HS-5 (cell line): ENCODE results near the gene SPRED1.

ENCODE experiments used
- DNase-seq: peaks from one replicate; pipeline ENCODE4 v3.0.0-alpha.2; 2012; ENCODE audit warnings: low read depth

Gene SPRED1

DNA sequence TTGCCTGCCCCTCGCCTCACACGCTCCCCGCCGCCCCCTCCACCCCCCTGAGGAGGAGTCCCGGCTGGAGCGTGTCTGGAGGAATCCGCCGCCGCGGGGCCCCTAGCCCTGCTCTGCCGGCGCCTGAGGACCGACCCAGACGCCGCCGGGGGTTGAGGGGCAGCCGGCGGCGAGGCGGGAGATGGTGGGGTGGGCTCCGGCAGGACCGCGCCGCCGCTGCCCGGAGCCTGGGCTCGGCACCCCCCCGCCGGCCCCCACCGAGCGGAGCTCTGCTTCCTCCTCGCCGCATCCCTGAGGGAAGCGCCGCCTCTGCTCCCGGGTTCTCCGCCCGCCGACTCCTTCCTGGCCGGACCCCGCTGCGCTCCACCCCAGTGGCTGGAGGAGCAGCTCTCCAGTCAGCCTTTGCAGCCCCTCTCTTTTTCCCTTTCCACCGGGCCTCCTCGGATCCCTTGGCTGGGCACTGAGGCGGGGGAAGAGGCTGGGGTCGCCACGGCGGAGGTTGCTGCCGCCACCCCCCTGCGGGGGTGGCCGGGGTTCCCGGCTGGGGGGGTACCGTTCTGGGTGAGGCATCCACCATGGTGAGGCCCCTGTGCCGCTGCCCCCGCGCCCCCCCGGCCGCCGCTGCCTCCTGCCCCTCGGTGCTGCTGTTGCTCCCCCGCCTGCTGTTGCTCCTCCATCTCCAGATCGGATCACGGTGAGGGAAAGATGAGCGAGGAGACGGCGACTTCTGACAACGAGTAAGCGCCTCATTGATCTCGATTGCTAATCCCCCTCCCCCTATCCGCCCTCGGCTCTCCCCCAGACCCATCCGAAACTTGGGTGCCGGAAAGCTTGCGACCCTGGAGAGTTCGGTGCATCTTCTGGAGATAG is at the start of gene SPRED1:
Gene SPRED1, plus strand, starts transcription at position 356 of the 870 bp plus-strand sequence. Its CDS starts 350 bp downstream, at position 706.
- no peak for DNase-seq

- no peak for DNase-seq
Observed at GRCh38 chr15:38205526-38206272, 46.9 kb upstream of the SPRED1 start.

GRCh38 chr15:38207621-38208020 is 45.0 kb upstream of the SPRED1 start:
- no peak for DNase-seq

- DNase-seq, result no peak
Observed at GRCh38 chr15:38208206-38208605, 44.4 kb upstream of the SPRED1 start.

DNA sequence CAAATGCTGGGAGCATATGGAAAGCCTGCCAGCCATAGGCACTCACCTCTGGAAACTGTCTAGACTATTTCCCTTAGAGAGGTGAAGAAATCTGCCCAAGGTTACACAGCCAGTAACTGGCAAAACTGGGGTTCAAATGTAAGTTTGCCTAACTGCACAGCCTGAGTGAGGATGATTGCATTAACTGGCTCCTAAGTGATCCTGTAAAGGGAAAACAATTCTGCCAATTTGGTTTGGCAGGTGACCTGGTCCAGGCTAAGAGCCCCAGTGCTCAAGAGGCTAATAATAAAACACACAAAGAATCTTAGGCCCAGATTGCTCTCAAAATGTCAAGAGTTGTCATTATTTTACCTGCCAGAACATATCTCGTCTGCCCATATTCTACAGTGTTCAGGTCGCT is 43.9 kb upstream of the SPRED1 start:
- DNase-seq, result no peak

DNA sequence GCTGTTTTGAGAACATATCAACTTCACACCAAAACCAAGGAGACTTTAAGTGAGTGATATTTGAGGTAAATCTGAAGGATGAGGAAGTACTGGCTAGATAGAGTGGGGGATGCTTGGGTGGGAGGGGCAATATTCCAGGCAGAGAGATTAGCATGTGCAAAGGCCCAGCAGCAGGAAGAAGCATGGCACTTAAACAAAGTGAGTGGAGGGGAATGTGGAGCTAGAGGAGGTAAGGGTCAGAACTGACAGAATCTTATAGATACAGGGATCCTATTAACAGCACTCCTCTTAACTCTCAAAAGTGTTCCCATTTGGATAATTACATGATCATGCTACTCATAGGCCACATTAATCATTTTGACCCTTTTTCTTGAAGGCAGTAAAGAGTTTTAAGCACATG is 41.4 kb upstream of the SPRED1 start:
- no peak for DNase-seq

DNA sequence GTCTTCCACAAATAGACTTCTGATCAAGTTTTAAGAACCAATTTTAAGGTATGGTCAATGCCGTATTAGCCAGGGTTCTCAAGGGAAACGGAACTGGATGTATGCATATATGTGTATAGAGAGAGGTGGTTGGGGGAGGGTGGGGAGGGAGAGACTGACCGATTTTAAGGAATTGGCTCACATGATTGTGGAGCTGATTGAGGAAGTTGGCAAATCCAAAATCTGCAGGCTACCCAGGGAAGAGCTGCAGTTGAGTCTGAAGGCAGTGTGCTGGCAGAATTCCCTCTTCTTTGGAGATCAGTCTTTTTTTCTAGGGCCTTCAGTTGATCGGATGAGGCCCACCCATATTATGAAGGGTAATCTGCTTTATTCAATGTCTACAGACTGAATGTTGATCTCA is 40.8 kb upstream of the SPRED1 start:
- no peak for DNase-seq

GRCh38 chr15:38212729-38213351 is 39.8 kb upstream of the SPRED1 start:
- no peak for DNase-seq

- no peak for DNase-seq
Observed at GRCh38 chr15:38213356-38213755, 39.3 kb upstream of the SPRED1 start.

DNA sequence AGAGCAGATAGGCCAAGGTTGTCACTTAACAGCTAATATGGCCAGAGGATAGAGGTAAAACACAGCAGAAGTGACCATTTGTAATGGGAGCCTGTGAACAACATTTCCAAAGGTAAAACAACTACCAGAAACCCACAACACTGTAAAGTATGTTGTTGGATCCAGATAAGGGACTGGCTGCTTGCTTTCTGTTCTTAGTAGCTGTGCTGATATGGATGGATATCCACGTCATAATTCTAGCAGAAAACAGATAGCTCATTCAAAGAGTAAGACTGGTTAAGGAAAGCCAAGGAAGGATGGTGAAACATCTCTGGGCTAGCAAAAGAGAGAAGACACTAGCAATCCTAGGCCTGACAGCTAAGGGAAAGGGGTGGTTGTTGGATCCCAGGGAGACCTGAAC is 36.9 kb upstream of the SPRED1 start:
- no peak for DNase-seq

DNA sequence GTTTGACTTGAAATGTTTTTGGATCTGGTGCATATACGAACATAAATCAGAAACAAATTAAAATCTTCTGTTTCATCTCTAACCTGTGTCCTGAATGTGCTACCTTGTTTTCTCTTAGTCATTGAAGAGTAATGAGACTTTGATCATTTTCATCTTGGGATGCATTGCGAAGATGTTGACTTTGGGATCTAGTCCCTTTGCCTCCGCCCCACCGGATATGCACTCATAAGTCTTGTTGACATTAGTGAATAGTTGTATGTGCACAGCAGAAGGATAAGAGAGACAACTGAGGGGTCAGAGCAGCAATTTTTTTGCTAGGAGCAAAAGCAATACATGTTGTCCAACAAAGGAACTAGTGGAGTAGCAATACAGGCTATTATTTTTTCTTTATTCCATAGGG is 35.9 kb upstream of the SPRED1 start:
- DNase-seq, result no peak

DNA sequence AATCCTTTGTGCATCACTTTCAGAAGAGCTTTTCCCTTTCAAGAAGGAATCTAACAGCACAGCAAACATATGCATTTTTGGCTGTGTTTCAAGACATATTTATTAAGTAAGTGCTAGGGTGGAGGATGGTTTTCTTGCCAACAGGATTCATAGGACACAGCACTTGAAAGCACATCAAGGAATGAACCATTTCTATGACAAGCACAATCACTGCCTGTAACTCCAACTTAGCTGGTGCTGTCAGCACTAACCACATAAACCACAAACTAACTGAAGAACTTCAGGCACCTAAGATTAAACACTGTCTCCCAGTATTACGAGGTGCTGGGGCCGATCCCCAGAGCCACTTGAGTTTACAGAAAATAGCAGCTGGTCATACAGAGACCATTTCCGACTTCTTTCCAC is 35.4 kb upstream of the SPRED1 start:
- no peak for DNase-seq

DNA sequence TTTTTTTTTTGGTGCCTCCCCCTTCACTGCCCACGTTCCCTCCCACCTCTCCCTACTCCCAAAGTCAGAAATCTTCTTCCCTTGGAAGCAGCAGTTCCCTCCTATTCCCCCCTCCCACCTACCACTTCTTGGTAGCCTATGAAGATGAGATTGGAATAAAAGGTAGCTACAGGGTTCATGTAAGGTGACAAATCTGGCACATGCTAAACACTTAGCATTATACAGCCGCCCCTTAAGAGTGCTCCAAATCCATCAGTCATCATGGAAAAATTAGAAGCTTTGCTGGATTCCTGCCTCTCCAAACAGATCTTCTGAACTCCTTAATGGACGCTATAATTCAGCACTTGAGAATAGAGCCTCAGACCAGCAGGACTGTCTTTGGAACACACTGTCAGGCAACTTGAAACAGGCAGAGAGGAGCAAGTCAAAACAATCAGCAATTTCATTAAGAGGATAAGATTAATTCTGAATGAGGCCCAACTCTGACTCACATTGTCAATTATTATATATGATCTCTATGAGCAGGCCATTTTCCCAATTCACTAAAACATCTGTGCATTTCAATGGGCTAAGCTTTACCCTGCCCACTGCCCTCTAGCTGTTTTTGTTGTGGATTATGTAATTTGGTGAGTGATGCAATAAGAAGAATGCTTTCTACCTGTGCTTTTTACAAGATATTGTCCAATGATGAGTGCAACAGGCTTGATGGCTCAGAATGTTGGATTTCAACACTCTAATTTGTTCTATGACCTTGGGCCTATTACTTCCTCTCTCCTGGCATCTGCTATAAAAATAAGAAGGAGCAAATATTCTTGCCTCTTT is 34.6 kb upstream of the SPRED1 start:
- DNase-seq, result no peak

DNA sequence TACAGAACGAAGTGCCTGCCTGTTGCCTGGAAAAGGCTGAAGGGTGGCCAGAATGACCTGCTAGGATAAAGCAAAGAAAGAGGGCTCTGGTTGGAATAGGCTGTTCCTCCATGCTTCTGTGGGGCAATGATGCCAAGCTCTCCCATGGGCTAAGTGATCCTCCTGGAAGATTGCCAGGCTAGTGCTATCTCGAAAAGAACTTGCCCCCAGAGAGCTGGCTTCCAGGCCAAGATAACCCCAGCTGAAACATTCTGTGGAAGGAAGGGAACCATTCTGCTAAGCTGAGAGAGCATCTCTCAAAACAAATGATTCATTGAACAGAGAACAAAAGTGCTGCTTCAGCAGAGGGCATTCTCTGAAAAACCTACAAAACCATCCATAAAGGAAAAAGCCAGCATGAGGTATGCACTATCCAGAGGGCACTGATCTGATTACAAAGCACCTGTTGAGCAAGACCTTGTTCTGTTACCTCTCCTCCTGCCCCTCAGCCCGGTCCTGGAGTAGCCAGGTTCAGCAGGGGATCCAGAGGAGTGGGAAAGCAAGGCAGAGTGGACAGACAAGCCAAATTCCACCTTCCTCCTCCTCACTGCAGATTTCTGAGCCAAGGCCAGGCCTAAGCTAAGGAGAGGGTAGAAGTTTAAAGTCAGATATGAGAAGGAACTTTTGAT is 31.9 kb upstream of the SPRED1 start:
- DNase-seq, result no peak

GRCh38 chr15:38224486-38224885 is 28.1 kb upstream of the SPRED1 start:
- no peak for DNase-seq

- DNase-seq, result no peak
Observed at GRCh38 chr15:38225381-38225780, 27.3 kb upstream of the SPRED1 start.

GRCh38 chr15:38226608-38227266 is 25.9 kb upstream of the SPRED1 start:
- peak; percentile 60 for DNase-seq

DNA sequence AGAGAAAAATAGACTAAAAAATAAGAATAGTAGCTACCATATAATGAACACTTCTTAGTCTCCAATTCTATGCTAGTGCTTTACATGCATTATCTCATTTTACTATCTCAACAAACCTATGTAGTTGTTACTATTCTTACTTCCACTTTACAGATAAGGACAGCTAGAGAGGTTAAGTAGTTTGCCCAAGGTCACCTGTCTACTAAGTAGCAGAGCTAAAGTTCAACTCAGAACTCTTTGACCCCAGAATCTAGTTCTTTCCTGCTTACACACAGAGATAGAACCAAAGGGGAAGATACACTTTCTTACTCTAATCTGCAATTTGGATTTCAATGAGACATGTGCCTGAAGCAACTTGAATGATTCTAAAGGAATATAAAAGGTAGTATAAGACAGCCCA is 24.7 kb upstream of the SPRED1 start:
- no peak for DNase-seq

DNA sequence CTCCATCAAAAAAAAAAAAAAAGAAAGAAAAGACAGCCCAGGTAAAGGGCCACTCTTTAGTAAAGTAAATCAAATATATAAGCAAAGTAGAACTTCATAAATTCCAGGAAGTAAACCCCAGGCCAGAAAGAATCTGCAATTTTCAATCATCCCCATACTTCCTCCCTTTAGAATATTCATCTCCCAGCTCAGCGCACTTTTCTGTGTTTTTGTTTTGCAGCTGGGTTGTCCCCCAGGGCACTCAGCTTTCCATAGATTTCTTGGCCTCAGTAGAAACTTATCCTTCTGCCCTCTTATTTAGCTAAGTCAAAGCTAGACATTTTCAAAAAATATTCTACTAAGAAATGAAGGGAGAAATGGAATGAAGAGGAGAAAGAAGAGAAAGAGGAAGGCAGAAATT is 24.0 kb upstream of the SPRED1 start:
- DNase-seq, result no peak

DNA sequence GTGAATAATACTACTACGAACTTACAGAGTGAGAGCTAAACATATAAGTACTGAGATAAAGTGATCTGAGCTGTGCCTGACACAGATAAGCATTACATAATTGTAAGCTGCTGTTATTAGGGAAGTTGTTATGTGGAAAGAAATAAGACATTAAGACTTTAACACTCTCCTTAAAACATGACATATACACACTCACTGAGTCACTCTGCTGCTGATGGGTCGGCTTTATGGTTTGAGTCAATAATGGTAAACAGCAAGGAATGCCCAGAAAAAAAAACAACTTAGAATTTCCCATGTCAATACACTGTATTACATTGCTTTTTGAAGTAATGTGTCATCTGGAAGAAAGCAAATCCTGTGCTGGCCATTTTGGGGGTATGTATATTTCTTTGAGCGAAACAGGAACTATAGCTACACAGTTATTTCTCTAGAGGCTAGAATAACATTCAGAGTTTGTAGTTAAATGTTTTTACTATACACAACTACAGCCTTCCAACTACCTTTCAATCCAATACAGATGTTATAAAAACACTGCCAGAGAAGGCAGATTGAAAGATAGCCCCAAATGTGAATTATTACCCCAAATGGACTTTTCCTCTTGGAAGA is 22.8 kb upstream of the SPRED1 start:
- no peak for DNase-seq

- DNase-seq, result no peak
Observed at GRCh38 chr15:38231436-38231835, 21.2 kb upstream of the SPRED1 start.
